GM12878 (cell line): ENCODE data around the gene LENEP. TPM values are rescaled to one million over a fixed set of nuclear protein-coding genes. Genes with fewer than 3 reads are reported as not detected.

Source experiments
- ATAC-seq: fragments of 200-7000 bp; cut with Tn5 transposase; 3 replicates; pipeline ENCODE4 v1.9.1; 2020; ENCODE audit warnings: mild to moderate bottlenecking, moderate library complexity
- BruUV-seq: library from RNA; stranded (reverse); fragments of 400-500 nt; replicated peaks from 2 replicates; lab custom pipeline; 2021; lab: Mats Ljungman, UMichigan
- CTCF ChIA-PET: fragments of 300-600 bp; sonication (Branson Sonifier 250); formaldehyde crosslinking; extraction: SDS; loops from one replicate; lab custom pipeline; 2021; ENCODE audit warnings: inconsistent platforms; lab: Yijun Ruan, JAX
- POLR2A ChIA-PET: fragments of 350-600 bp; formaldehyde crosslinking; extraction: SDS; loops from one replicate; lab custom pipeline; 2021; ENCODE audit warnings: inconsistent platforms; lab: Charles Lee
- RAD21 ChIA-PET: fragments of 300-600 bp; sonication (Branson Sonifier 250); formaldehyde crosslinking; loops from one replicate; lab custom pipeline; 2023; ENCODE audit warnings: antibody characterized with exemption; ENCODE audit not compliant: unreplicated experiment; lab: Charles Lee
- SMC1A ChIA-PET: fragments of 300-600 bp; sonication (Branson Sonifier 250); formaldehyde crosslinking; loops from one replicate; lab custom pipeline; 2023; ENCODE audit not compliant: unreplicated experiment, uncharacterized antibody; lab: Charles Lee
- DNase-seq: peaks from one replicate; pipeline ENCODE4 v3.0.0-alpha.2; 2011; ENCODE audit warnings: low read depth, low spot score
- FAIRE-seq: peaks from 3 replicates; lab custom pipeline; 2011; peaks lifted over from hg19 to GRCh38; lab: Jason Lieb, UNC
- H2AFZ ChIP-seq: 2 replicates; pipeline ENCODE4 v1.6.0; 2011; ENCODE audit warnings: low read depth, low read length, control low read depth; ENCODE audit not compliant: control insufficient read depth
- H3K27ac ChIP-seq: 2 replicates; pipeline ENCODE4 v1.5.1; 2011; ENCODE audit warnings: control low read depth; ENCODE audit not compliant: control insufficient read depth, insufficient read depth
- H3K27me3 ChIP-seq, 2 experiments: replicated peaks in 1 of 2; 2 replicates each; pipeline versions ENCODE4 v1.6.0 to v1.6.1; 2011; ENCODE audit warnings: low read length in 1 of 2; ENCODE audit not compliant: control insufficient read depth in 2 of 2, insufficient read depth in 2 of 2
- H3K36me3 ChIP-seq, 2 experiments: 2 replicates each; pipeline ENCODE4 v1.5.1; 2011; ENCODE audit warnings: low read length in 1 of 2; ENCODE audit not compliant: control insufficient read depth in 2 of 2, insufficient read depth in 2 of 2
- H3K4me1 ChIP-seq: 2 replicates; pipeline ENCODE4 v1.6.1; 2011; ENCODE audit warnings: mild to moderate bottlenecking, low read length, moderate library complexity, mixed read lengths; ENCODE audit not compliant: control insufficient read depth, insufficient read depth
- H3K4me2 ChIP-seq: 2 replicates; pipeline ENCODE4 v1.6.0; 2011; ENCODE audit warnings: control low read depth; ENCODE audit not compliant: control insufficient read depth, insufficient read depth
- H3K4me3 ChIP-seq: fragments of 200-600 bp; sonication (generic); 2 replicates; pipeline ENCODE4 v1.5.1; 2016
- H3K79me2 ChIP-seq: 2 replicates; pipeline ENCODE4 v1.6.0; 2011; ENCODE audit warnings: low read length; ENCODE audit not compliant: control insufficient read depth, insufficient read depth
- H3K9ac ChIP-seq: 2 replicates; pipeline ENCODE4 v1.8.0; 2011; ENCODE audit warnings: low read length, control low read depth, mixed read lengths; ENCODE audit not compliant: control insufficient read depth, insufficient read depth
- H3K9me3 ChIP-seq: replicated peaks from 3 replicates; pipeline ENCODE4 v1.5.1; 2011; ENCODE audit warnings: mild to moderate bottlenecking, low read length; ENCODE audit not compliant: control insufficient read depth, insufficient read depth
- H4K20me1 ChIP-seq: 2 replicates; pipeline ENCODE4 v1.6.0; 2011; ENCODE audit not compliant: control insufficient read depth, insufficient read depth
- CREB1 ChIP-seq: IDR thresholded peaks from 2 replicates; pipeline ENCODE4 v1.6.1; 2012; ENCODE audit warnings: low read depth, mild to moderate bottlenecking, inconsistent platforms
- MLLT1 ChIP-seq: fragments of 450-650 bp; IDR thresholded peaks from 2 replicates; pipeline ENCODE4 v1.6.1; 2016; ENCODE audit warnings: mild to moderate bottlenecking
- NFXL1 ChIP-seq: fragments of 450-650 bp; IDR thresholded peaks from 2 replicates; pipeline ENCODE4 v1.6.1; 2017; ENCODE audit warnings: antibody characterized with exemption, mild to moderate bottlenecking, borderline replicate concordance
- NR2C1 ChIP-seq: fragments of 450-650 bp; IDR thresholded peaks from 2 replicates; pipeline ENCODE4 v1.6.1; 2017; ENCODE audit warnings: antibody characterized with exemption, mild to moderate bottlenecking, moderate library complexity
- NR2C2 ChIP-seq: IDR thresholded peaks from 2 replicates; pipeline ENCODE4 v1.6.1; 2011; ENCODE audit warnings: borderline replicate concordance, low read depth; ENCODE audit not compliant: control insufficient read depth, insufficient read length
- POLR2A ChIP-seq: IDR thresholded peaks from 2 replicates; pipeline ENCODE4 v1.6.1; 2011; ENCODE audit warnings: low read depth, mild to moderate bottlenecking, low read length
- RUNX3 ChIP-seq: IDR thresholded peaks from 2 replicates; pipeline ENCODE4 v1.6.1; 2012; ENCODE audit warnings: low read length, inconsistent platforms
- SREBF2 ChIP-seq: IDR thresholded peaks from 2 replicates; pipeline ENCODE4 v1.6.1; 2012; ENCODE audit warnings: mild to moderate bottlenecking, low read length
- TBL1XR1 ChIP-seq: IDR thresholded peaks from 2 replicates; pipeline ENCODE4 v1.6.1; 2012; ENCODE audit warnings: low read depth, low read length, improper control_type of control experiment
- WRNIP1 ChIP-seq: IDR thresholded peaks from 2 replicates; pipeline ENCODE4 v1.6.1; 2011; ENCODE audit warnings: low read depth, low read length, improper control_type of control experiment, borderline replicate concordance
- ZNF274 ChIP-seq: IDR thresholded peaks from one replicate; pipeline ENCODE4 v1.8.0; 2011; ENCODE audit not compliant: insufficient read length, insufficient read depth
- ZZZ3 ChIP-seq: IDR thresholded peaks from 2 replicates; pipeline ENCODE4 v1.6.1; 2011; ENCODE audit warnings: low read depth; ENCODE audit not compliant: control insufficient read depth, insufficient read length
- WGBS: methylation state at CpG from one replicate; pipeline ENCODE4 v1.1.6; 2016; ENCODE audit warnings: low lambda C conversion rate; ENCODE audit not compliant: insufficient replicate concordance, insufficient coverage; ENCODE audit errors: missing lambda C conversion rate; 5-methylcytosine and 5-hydroxymethylcytosine counted together
- in situ Hi-C: fragments of 300-500 bp; cut with MboI; formaldehyde crosslinking; loops from 9 replicates; pipeline ENCODE4 v1.14.3; 2018; ENCODE audit warnings: mixed read lengths
- intact Hi-C: fragments of 100-400 bp; cut with micrococcal nuclease; formaldehyde crosslinking; loops from one replicate; pipeline ENCODE4 v1.14.2; 2022; ENCODE audit not compliant: unreplicated experiment
- polyA plus RNA-seq, 11 experiments: library from polyadenylated mRNA; depleted of rRNA in 4 of 11; unstranded in 6 of 11; stranded (reverse) in 5 of 11; fragments of >200 nt; fragmentation: Nextera tagmentation in 4 of 11; fragmentation: Illumina TruSeq in 1 of 11; extraction: Ambion mirVana in 4 of 11; extraction: Trizol in 1 of 11; gene quantifications; 1 replicate in 1 of 11; 2 replicates in 10 of 11; pipeline versions ENCODE4 v1.2.1 to v1.2.3, GENCODE V29; 2011 to 2016; ENCODE audit warnings: inconsistent platforms in 2 of 11, missing spikeins in 2 of 11, low read depth in 1 of 11
- total RNA-seq, 4 experiments: library from RNA; depleted of rRNA in 3 of 4; stranded (reverse); fragments of >200 nt in 3 of 4; fragmentation: Illumina TruSeq in 1 of 4; extraction: Trizol in 1 of 4; gene quantifications; 2 replicates each; pipeline versions ENCODE4 v1.2.1 to v1.2.3, GENCODE V29; 2013 to 2021
- TF ChIP-seq, protein P1 (sequence below): fragments of 450-650 bp; IDR thresholded peaks from 2 replicates; pipeline ENCODE4 v1.6.1; 2017; ENCODE audit warnings: mild to moderate bottlenecking, moderate library complexity
- TF ChIP-seq, protein P2 (sequence below): IDR thresholded peaks from 2 replicates; pipeline ENCODE4 v1.6.1; 2011; ENCODE audit warnings: low read depth, low read length, improper control_type of control experiment, borderline replicate concordance

LENEP gene
- total and polyA plus RNA-seq, 10 of the 15 experiments (the other 5 are each of a cell fraction or from before 2014, with no cell fraction given) = 0.27 to 1.1 (median 0.64) TPM; not detected in 7

DNA sequence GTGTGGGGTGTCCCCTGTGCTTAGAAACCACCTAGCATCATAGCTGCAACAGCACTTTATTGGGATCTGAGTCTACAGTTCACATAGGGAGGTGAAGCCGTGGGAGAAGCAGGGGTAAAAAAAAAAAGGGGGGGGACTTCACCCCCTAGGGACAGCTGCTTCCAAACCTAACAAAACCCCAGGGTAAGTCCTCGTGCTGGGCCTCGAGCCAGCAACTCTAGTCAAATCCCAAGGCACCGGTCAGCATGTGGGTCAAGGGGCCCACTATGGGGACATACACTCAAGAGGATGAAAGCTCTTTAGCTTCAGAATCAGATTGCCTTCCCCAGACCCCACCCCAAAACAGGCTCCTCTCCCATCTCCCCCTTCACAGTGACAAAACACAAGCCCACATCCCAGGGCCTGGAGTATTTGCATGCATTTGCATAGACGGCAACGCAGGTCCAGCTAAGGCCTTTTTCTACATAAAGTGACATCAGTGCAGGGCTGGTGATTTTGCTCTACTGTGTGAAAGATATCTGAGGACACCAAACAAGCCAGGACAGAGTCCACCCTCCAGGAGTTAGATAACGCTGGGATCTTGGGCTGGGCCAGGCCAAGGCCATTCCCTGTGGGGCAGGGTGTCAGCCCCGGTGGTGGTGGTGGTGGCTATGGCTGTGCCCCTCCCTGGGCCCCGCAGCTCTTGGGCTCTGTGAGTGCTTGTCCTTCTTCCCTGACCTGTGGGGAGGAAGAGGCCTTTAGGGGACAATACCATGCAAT, 48.8 kb upstream of the LENEP start (continued):
- TF ChIP-seq, protein P1, sequence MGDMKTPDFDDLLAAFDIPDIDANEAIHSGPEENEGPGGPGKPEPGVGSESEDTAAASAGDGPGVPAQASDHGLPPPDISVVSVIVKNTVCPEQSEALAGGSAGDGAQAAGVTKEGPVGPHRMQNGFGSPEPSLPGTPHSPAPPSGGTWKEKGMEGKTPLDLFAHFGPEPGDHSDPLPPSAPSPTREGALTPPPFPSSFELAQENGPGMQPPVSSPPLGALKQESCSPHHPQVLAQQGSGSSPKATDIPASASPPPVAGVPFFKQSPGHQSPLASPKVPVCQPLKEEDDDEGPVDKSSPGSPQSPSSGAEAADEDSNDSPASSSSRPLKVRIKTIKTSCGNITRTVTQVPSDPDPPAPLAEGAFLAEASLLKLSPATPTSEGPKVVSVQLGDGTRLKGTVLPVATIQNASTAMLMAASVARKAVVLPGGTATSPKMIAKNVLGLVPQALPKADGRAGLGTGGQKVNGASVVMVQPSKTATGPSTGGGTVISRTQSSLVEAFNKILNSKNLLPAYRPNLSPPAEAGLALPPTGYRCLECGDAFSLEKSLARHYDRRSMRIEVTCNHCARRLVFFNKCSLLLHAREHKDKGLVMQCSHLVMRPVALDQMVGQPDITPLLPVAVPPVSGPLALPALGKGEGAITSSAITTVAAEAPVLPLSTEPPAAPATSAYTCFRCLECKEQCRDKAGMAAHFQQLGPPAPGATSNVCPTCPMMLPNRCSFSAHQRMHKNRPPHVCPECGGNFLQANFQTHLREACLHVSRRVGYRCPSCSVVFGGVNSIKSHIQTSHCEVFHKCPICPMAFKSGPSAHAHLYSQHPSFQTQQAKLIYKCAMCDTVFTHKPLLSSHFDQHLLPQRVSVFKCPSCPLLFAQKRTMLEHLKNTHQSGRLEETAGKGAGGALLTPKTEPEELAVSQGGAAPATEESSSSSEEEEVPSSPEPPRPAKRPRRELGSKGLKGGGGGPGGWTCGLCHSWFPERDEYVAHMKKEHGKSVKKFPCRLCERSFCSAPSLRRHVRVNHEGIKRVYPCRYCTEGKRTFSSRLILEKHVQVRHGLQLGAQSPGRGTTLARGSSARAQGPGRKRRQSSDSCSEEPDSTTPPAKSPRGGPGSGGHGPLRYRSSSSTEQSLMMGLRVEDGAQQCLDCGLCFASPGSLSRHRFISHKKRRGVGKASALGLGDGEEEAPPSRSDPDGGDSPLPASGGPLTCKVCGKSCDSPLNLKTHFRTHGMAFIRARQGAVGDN = peak; percentile 67; the same call in 1 of the 2 replicates
- TF ChIP-seq SREBF2 = no peak
- no peak for TF ChIP-seq WRNIP1
- TF ChIP-seq, all 136 proteins: peak for 11

DNA sequence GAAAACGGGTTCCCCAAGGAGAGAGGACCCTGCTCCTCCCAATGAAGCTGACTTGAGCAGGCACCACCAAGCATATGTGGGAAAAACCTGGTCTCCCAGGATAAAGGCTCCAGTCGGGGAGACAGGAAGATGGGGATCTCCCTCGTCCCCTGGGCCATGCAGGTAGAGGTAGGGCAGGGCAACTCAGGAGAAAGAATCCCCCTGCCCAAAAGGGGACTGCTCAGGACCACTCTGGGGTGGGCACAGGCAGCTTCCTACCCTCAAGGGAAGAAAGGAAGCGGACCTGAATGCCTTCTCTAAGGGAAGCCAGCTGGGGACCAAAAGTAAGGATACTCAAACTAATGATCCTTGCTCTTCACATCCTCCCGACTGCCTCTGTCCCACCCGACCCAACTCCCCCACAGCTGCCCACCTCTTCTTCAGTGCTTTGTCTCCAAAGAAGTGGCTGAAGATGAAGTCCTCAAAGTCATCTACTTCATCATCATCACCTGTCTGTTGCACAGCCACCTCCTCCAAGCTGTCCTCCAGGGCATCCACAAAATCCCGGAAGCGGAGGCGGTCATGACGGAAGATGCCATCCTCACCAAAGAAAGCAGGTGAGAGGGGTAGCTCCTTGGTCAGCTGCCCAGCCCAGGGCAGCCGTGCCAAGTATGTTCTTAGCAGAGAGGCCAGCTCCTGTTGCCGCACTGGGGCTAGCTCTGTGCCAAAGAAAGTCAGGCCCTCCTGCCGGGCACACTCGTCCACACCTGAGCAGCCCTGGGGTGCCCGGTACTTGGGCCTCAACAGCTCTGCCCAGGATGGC, 48.0 kb upstream of the LENEP start:
- DNase-seq (no peak), ATAC-seq (no peak), FAIRE-seq (no peak)
- Histone ChIP-seq H3K9me3 (no peaks in the 10 kb centered on the region; the same call in 2 of the 3 replicates), H3K36me3 (peaks cover 3 to 6% of the 10 kb centered on the region in 2 experiments; a peak in 3 of 4 replicates), H2AFZ (no peak overlapping the region), H3K4me3 (no peak overlapping the region), H3K79me2 (peaks cover 24% of the 10 kb centered on the region), H3K4me1 (peaks cover 49% of the 10 kb centered on the region), H3K4me2 (peak overlapping the region; percentile 8; the same call in 1 of the 2 replicates), H3K27ac (peak overlapping the region; percentile 100), H4K20me1 (no peaks in the 10 kb centered on the region), H3K27me3 (no peaks in the 10 kb centered on the region), H3K9ac (no peak overlapping the region)
- ChIA-PET RAD21 (interaction anchor here (0.8 to 2.6 kb wide), 7 partner anchors 9 to 247 kb away, joined by 3 to 13 read pairs (median 6); partner anchors contain the start of genes PMVK and PYGO2), CTCF (interaction anchor here (0.5 to 2.2 kb wide), 11 partner anchors 16 to 554 kb away, joined by 3 to 16 read pairs (median 3); partner anchors contain the start of gene PYGO2), SMC1A (interaction anchor here (0.8 to 2.1 kb wide), 11 partner anchors 9 to 466 kb away, joined by 3 to 8 read pairs (median 4); partner anchors contain the start of gene PMVK), POLR2A (interaction anchor here (1.0 to 3.4 kb wide), 4 partner anchors 10 to 57 kb away, joined by 3 to 19 read pairs (median 12); partner anchors contain the start of genes PMVK, PYGO2, SHC1 and ZBTB7B)
- WGBS = 68% methylated on average over 15 of the region's 15 CpGs
- in situ Hi-C loops (no loop called here), intact Hi-C loops (no loop called here)
- TSS peak; percentile 34 for BruUV-seq
- no peak for TF ChIP-seq NR2C1
- TF ChIP-seq ZZZ3 = no peak
- TF ChIP-seq, protein P2, sequence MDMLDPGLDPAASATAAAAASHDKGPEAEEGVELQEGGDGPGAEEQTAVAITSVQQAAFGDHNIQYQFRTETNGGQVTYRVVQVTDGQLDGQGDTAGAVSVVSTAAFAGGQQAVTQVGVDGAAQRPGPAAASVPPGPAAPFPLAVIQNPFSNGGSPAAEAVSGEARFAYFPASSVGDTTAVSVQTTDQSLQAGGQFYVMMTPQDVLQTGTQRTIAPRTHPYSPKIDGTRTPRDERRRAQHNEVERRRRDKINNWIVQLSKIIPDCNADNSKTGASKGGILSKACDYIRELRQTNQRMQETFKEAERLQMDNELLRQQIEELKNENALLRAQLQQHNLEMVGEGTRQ = no peak
- TF ChIP-seq CREB1 = no peak
- no peak for TF ChIP-seq POLR2A
- no peak for TF ChIP-seq NR2C2
- no peak for TF ChIP-seq ZNF274
- TF ChIP-seq NFXL1 = no peak
- no peak for TF ChIP-seq TBL1XR1
- TF ChIP-seq MLLT1 = no peak
- no peak for TF ChIP-seq RUNX3
